ENCODE measurements around the gene IGSF3. TPM values are rescaled to one million over a fixed set of nuclear protein-coding genes. Genes with fewer than 3 reads are reported as not detected.

Gene IGSF3
- total RNA-seq, 1 experiment from 2014 or later = 4.0 TPM

DNA sequence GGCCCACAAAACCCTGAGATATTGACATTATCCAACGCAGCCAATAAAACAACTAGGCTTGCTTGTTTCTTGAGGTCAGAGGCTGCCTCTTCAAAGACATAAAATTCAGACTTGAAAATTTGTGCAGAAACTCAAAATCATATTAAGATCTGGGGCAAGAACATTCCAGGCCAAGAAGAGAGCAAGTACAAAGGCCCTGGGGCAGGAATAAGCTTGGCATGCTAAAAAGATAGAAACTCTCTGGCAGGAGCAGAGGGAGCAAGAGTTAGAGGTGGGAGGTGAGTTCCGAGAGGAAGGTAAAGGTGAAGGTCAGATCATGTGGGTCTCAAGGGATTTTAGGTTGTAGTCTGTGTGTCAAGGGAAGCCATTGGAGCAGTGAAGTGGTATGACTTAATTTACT lies 8.8 kb upstream of the IGSF3 start:
- no TSS peak for BruUV-seq (replicated peaks)
- no peak overlapping the region for H3K27ac ChIP-seq (ENCODE audit: low read depth, low read length, poor library complexity, severe bottlenecking)
- CTCF ChIA-PET = no interaction called here
- no peaks in the 10 kb centered on the region for H3K36me3 ChIP-seq (ENCODE audit: insufficient read depth, low read length, poor library complexity, severe bottlenecking)
- H3K27me3 ChIP-seq (replicated peaks; ENCODE audit: insufficient read depth, low read depth, low read length, poor library complexity) = no peaks in the 10 kb centered on the region
- no peaks in the 10 kb centered on the region for H3K4me1 ChIP-seq (ENCODE audit: insufficient read depth, low read length, poor library complexity, severe bottlenecking)
- no peaks in the 10 kb centered on the region for H3K9me3 ChIP-seq (ENCODE audit: low read depth, low read length, poor library complexity, severe bottlenecking)
- no peak overlapping the region for H3K4me3 ChIP-seq (ENCODE audit: low read depth, low read length, poor library complexity, severe bottlenecking)
- TF ChIP-seq EZH2 (IDR thresholded peaks at IDR 0.05; ENCODE audit: borderline replicate concordance, low read depth, low read length, poor library complexity, severe bottlenecking) = no peak
- TF ChIP-seq, protein P1, sequence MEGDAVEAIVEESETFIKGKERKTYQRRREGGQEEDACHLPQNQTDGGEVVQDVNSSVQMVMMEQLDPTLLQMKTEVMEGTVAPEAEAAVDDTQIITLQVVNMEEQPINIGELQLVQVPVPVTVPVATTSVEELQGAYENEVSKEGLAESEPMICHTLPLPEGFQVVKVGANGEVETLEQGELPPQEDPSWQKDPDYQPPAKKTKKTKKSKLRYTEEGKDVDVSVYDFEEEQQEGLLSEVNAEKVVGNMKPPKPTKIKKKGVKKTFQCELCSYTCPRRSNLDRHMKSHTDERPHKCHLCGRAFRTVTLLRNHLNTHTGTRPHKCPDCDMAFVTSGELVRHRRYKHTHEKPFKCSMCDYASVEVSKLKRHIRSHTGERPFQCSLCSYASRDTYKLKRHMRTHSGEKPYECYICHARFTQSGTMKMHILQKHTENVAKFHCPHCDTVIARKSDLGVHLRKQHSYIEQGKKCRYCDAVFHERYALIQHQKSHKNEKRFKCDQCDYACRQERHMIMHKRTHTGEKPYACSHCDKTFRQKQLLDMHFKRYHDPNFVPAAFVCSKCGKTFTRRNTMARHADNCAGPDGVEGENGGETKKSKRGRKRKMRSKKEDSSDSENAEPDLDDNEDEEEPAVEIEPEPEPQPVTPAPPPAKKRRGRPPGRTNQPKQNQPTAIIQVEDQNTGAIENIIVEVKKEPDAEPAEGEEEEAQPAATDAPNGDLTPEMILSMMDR (conservative IDR thresholded peaks at IDR 0.05; ENCODE audit: low read depth, low read length) = no peak
- intact Hi-C loops (cut with micrococcal nuclease; ENCODE audit: unreplicated experiment) = no loop called here
- no peak for DNase-seq (ENCODE audit: low spot score)
- POLR2A ChIA-PET (ENCODE audit: low non-redundant PET) = no interaction called here

- ChIA-PET POLR2A (ENCODE audit: low non-redundant PET) (no interaction called here), CTCF (no interaction called here)
- Histone ChIP-seq H3K27me3 (replicated peaks; ENCODE audit: insufficient read depth, low read depth, low read length, poor library complexity) (no peaks in the 10 kb centered on the region), H3K36me3 (ENCODE audit: insufficient read depth, low read length, poor library complexity, severe bottlenecking) (no peaks in the 10 kb centered on the region), H3K9me3 (ENCODE audit: low read depth, low read length, poor library complexity, severe bottlenecking) (no peaks in the 10 kb centered on the region), H3K27ac (ENCODE audit: low read depth, low read length, poor library complexity, severe bottlenecking) (no peak overlapping the region), H3K4me1 (ENCODE audit: insufficient read depth, low read length, poor library complexity, severe bottlenecking) (no peaks in the 10 kb centered on the region), H3K4me3 (ENCODE audit: low read depth, low read length, poor library complexity, severe bottlenecking) (no peak overlapping the region)
- BruUV-seq (replicated peaks) = no TSS peak
- TF ChIP-seq, protein P1 (conservative IDR thresholded peaks at IDR 0.05; ENCODE audit: low read depth, low read length) = no peak
- TF ChIP-seq EZH2 (IDR thresholded peaks at IDR 0.05; ENCODE audit: borderline replicate concordance, low read depth, low read length, poor library complexity, severe bottlenecking) = no peak
- DNase-seq (ENCODE audit: low spot score) = no peak
- intact Hi-C loops (cut with micrococcal nuclease; ENCODE audit: unreplicated experiment) = no loop called here
These were observed 7.2 kb upstream of the IGSF3 start for GRCh38 chr1:116674751-116675150.

DNA sequence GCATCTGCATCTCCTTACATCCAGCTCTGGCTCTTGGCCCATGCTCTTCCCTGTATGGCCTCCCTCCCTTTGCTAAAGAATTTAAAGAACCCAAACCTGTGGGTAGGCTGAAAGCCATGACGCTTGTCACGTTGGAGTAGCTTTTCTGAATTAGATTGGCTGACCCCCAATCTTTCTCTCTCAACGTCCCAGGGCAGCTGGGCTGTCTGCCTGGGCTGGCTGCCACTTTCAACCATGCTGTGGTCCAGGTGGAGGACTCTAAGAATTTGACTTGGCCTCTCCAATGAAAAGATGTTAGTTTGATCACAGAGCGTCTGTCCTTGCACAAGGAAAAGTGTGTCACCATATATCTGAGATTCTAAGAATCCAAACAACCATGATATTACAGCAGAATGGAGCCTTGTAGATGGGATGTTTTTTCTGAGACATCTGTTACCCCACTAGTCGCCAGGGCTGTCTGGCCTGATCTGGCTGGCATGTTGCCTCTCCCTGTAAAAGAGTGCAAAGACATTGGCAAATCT lies 6.5 kb upstream of the IGSF3 start:
- CTCF ChIA-PET = no interaction called here
- Histone ChIP-seq H3K4me3 (ENCODE audit: low read depth, low read length, poor library complexity, severe bottlenecking) (no peak overlapping the region), H3K9me3 (ENCODE audit: low read depth, low read length, poor library complexity, severe bottlenecking) (no peaks in the 10 kb centered on the region), H3K4me1 (ENCODE audit: insufficient read depth, low read length, poor library complexity, severe bottlenecking) (no peaks in the 10 kb centered on the region), H3K27ac (ENCODE audit: low read depth, low read length, poor library complexity, severe bottlenecking) (no peak overlapping the region), H3K36me3 (ENCODE audit: insufficient read depth, low read length, poor library complexity, severe bottlenecking) (no peaks in the 10 kb centered on the region), H3K27me3 (replicated peaks; ENCODE audit: insufficient read depth, low read depth, low read length, poor library complexity) (no peaks in the 10 kb centered on the region)
- POLR2A ChIA-PET (ENCODE audit: low non-redundant PET) = no interaction called here
- intact Hi-C loops (cut with micrococcal nuclease; ENCODE audit: unreplicated experiment) = no loop called here
- BruUV-seq (replicated peaks) = no TSS peak
- no peak for DNase-seq (ENCODE audit: low spot score)
- TF ChIP-seq, protein P1 (conservative IDR thresholded peaks at IDR 0.05; ENCODE audit: low read depth, low read length) = no peak
- TF ChIP-seq EZH2 (IDR thresholded peaks at IDR 0.05; ENCODE audit: borderline replicate concordance, low read depth, low read length, poor library complexity, severe bottlenecking) = no peak

All from A673 (cell line).